Lower leg skin (tissue), 3 donors: ENCODE results near the gene DEDD2.

ENCODE experiments used
- POLR2A ChIP-seq, 2 donors: fragments of 450-650 bp; IDR thresholded peaks; one replicate each; pipeline ENCODE4 v1.6.1; 2016 to 2017; ENCODE audit warnings: antibody characterized with exemption in 2 of 2, mild to moderate bottlenecking in 1 of 2, moderate library complexity in 1 of 2
- TF ChIP-seq, protein P1 (sequence below), 3 donors: fragments of 450-650 bp; IDR thresholded peaks; one replicate each; pipeline ENCODE4 v1.5.1; 2016; ENCODE audit warnings: antibody characterized with exemption in 3 of 3, mild to moderate bottlenecking in 3 of 3, moderate library complexity in 2 of 3

DNA sequence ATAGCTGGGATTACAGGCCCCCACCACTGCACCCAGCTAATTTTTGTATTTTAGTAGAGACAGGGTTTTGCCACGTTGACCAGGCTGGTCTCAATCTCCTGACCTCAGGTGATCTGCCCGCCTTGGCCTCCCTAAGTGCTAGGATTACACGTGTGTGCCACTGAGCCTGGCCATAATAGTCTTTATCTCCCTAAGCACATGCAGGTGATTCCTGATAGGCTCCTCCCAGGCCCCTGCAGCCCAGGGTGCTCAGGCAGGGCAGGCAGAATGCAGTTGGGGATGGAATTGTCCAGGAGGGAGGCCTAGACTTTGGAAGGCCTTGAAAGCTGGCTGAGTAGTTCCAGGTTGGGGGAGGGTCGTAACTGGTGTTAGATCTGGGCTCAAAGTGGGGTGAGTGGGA, 11.2 kb upstream of the DEDD2 start:
- TF ChIP-seq, protein P1, sequence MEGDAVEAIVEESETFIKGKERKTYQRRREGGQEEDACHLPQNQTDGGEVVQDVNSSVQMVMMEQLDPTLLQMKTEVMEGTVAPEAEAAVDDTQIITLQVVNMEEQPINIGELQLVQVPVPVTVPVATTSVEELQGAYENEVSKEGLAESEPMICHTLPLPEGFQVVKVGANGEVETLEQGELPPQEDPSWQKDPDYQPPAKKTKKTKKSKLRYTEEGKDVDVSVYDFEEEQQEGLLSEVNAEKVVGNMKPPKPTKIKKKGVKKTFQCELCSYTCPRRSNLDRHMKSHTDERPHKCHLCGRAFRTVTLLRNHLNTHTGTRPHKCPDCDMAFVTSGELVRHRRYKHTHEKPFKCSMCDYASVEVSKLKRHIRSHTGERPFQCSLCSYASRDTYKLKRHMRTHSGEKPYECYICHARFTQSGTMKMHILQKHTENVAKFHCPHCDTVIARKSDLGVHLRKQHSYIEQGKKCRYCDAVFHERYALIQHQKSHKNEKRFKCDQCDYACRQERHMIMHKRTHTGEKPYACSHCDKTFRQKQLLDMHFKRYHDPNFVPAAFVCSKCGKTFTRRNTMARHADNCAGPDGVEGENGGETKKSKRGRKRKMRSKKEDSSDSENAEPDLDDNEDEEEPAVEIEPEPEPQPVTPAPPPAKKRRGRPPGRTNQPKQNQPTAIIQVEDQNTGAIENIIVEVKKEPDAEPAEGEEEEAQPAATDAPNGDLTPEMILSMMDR (IDR thresholded peaks at IDR 0.05) = no peak
- TF ChIP-seq POLR2A (IDR thresholded peaks at IDR 0.05) = no peak
